Brain pericyte (primary cell): ENCODE measurements around the gene B4GALT5.

Experiments
- DNase-seq: peaks from one replicate; pipeline ENCODE4 v3.0.0-alpha.2; 2012; ENCODE audit warnings: low read depth, low spot score

B4GALT5 gene

DNA sequence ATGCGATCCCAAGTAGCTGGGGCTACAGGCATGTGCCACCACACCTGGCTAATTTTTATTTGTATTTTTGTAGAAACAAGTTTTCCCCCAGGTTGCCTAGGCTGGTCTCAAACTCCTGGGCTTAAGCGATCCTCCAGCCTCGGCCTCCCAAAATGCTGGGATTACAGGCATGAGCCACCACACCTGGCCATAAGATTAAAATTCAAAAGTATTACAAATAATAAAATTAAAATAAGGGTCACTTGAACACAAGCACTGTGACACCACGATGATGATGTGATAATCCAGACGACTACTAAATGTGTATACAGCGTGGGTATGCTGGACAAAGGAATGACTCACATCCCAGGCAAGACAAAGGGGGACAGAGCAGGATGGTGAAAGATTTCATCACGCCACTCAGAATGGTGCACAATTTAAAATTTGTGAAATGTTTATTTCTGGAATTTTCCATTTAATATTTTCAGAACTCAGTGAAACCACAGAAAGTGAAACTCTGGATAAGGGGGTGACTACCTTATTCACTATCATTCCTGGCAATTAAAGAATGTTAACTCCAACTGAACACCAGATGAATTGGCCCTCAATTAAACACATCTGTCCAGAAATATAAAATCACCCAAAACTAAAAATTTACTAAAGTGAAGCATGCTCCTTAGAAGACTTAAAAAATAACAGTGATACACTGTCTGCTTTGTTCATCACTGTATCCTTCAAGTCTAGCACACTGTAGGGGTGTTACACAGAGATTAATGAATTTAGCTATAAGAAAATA is 13.1 kb downstream of the B4GALT5 start:
- DNase-seq, result no peak

DNA sequence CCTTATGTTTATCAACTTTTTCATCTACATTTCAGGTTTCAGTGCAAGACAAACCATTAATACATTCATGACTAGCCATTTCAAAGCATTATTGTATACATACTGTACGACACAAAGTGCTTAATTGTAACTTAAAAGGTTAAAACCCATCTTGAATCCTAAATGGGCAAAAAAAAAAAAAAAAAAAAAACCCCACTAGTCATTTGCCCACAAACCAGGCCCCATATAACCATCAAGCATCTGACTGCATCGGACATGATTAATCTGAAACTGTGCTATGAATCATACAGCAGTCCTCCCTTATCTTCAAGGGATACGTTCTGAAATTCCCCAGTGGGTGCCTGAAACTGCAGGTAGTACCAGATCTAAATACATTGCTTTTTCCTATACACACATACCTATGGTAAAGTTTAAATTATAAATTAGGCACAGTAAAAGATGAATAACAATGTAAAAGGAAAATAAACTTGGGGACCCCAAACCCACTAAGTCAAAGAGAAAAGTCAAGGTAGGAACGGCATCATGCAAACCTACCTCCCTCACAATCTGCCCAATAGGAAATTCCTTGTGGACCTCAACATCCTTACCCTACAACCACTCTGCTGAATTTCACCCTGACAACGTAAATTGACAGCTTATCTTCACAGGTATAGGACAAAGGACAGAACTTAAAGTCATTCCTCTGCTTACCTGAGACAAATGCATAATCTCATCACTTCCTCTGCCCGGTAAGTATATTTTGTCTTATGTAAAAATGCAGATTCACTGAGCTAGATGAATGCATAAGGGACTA is 14.3 kb downstream of the B4GALT5 start:
- no peak for DNase-seq

DNA sequence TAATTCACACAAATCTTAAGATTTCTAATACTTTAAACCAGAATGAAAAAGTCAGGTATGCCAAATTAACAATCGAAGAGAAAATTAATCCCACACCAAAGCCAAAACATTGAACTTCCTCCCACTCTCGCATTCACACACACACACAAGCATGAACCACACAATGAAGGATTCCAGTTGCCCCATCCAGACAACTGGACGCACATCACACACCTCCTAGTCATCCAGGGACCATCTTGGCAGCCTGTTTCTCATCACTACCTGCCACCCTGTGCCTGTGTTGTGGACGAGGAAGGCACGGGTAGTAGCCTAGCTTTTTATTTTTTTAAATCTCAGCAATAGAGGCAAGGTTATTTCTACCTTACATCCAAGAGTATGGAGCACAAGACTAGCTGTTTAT is 15.2 kb downstream of the B4GALT5 start:
- no peak for DNase-seq

DNA sequence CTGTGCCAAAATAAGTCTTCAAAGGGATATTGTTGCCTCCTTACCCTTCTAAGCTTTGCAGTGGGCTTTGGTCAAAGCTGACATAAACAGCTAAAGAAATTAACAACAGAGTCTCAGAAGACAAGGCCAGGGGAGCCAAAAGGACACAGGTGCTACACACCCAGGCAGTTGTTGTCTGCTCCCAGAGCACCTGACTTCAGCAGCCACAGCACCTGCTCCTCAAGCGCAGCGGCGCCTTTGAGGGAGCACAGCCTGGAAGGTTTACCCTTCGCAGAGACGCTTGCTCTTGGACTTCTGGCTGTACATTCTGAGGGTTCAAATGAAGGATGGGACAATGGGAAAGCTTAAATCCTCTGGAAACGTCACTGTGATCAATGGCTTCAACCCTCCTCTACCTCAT is 16.6 kb downstream of the B4GALT5 start:
- DNase-seq, result no peak

DNA sequence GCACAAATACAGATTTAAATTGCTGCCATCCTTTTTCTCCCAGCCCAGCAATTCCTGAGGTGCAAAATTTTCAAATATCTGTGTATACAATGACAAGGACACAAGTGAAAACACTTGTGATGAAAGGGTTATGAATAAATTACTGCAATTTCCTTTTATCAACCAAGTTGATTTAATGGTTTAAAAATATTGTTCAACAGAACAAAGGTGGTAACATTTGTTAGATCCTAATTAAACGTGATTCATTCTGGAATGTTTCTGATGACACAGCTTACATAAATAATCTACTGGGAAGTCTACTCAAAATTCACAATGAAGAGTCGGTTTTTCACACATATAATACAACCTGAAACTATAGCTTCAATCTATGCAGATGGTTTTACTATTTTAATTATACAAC is 17.1 kb downstream of the B4GALT5 start:
- DNase-seq, result no peak

DNA sequence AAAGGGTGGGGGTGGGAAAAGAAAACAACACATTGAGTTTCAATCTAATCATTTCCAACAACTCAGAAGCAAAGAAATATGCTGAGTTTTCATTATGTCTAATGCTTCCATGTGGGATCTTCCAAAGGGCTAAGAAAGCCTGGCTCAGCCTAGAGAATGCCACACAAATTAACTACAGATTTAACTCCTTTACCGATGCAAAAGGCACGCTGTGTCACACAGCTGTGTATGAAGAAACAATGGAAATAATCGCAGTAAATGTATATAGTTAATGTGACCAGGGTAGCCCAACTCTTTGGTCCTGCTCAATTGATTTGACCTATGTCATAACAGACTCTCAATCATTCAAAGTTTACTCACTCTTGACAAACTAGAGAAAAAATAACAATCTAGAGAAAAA is 17.8 kb downstream of the B4GALT5 start:
- no peak for DNase-seq

DNA sequence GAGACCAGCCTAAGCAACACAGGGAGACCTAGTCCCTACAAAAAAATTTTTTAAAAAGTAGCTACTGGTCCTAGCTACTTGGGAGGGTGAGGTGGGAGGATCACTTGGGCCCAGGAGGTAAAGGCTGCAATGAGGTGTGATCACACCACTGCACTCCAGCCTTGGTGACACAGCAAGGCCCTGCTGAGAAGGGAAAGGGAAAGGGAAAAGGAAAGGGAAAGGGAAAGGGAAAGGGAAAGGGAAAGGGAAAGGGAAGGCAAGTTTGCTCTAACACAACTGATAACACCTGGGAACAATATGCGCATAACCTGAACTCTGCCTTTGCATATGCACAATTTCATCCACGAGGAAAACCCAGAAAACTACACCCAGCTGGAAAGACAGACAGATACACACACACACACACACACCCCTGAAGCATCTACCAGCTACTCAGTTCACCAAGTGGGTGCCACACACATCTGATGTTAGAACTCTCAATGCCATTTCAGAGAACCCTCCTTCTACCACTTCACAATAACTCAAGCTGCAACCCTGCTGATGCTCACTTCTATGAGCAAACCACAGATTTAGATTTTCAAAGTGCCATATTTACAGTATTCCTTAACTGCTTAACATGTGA is 19.1 kb downstream of the B4GALT5 start:
- no peak for DNase-seq

DNA sequence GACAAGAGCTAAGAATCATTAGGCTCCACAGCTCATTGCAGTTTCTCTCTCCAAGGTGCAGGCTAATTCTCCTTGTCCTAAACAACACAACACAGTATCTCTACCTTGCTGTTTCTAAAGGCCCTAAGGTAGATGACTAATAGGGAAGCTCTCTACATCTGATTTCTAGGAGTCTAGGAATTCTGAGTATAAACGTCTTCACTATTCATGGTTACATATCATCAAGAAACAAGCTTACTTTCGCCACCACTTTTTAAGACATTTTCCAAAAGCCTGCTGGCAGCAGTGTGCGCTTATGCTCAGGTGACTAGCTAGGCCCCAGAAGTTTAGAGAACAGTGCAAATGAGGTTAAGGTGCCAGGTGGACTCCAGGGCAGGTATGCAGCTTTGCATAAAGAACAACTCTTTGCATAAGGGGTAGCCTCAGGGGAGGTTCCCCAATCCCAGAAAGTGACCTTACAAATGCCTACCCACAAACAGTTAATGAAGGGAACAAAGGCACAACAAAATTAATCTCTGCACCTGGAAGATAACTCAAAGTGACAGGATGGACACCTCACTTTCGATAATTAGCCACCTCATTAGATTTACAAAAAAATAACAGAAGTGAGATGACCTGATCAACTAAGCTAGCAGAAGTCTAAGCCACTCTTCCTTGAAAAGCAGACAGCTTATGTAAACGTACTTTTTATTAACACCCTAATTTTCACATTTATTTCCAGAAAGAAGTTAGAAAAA is 20.1 kb downstream of the B4GALT5 start:
- no peak for DNase-seq

DNA sequence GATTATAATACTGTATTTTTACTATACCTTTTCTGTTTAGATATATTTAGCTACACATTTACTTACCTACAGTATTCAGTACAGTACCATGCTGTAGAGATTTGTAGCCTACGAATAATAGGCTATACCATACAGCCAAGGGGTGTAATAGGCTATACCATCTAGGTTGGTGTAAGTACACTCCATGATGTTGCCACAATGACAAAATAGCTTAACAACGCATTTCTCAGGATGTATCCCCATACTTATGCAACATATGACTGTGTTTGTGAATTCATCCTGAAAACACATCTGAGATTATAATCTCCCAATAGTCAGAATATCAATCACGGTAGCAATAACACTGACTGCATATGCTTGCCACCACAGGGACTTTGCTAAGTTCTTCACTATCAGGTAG is 20.7 kb downstream of the B4GALT5 start:
- DNase-seq, result no peak

DNA sequence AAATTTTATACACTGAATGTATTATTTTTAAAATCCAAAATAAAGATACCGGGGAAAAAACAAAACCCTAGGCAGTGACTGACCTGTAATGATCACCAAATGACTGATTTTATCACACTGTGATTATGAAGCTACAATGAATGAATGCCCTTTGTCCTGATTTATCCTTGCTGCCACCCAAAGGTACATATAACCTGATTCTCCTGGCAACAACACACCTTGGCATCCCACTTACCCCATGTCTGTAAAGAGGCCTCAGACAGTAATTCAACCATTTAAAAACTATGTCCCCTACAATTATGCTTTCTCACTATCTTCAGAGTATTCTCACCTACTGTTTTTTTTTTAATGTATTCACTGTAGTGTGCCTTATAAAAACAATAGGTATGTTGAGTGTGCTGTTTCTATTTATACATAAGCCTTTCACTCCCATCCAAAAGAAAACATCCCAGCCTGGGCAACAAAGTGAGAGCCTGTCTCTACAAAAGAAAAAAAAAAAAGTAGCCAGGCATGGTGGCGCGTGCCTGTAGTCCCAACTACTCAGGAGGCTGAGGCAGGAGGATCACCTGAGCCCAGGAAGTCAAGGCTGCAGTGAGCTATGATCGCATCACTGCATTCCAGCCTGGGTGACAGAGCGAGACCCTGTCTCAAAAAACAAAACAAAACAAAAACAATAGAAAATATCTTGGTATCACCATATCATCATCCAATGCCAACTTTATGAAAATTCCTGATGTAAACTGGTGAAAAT is 21.7 kb downstream of the B4GALT5 start:
- no peak for DNase-seq

DNA sequence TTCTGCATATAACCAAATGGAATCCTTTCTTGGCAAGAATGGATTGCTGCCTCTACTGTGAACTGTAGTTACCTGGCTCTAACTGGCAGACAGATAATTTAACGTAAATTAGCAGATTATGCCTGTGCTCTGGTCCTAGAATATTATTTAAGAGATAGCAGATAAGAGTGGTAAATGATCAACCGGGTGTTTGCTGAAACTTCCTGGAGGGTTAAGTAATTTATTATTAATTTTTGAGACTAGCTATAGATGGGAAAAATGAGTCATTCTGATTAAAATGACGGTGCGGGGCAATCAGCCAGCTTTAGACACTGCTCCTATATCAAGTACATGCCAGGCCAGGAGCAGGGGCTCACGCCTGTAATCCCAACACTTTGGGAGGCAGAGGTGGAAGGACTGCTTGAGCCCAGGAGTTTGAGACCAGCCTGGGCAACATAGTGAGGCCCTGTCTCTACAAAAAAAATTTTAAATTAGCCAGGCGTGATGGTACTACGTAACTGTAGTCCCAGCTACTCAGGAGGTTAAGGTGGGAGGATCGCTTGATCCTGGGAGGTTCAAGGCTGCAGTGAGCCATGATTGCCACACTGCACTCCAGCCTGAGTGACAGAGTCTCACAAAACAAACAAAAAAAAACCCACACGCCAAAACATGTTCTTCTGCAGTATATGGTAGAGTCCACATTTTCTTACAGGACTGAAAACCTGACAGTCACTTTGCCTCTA is 22.6 kb downstream of the B4GALT5 start:
- no peak for DNase-seq

DNA sequence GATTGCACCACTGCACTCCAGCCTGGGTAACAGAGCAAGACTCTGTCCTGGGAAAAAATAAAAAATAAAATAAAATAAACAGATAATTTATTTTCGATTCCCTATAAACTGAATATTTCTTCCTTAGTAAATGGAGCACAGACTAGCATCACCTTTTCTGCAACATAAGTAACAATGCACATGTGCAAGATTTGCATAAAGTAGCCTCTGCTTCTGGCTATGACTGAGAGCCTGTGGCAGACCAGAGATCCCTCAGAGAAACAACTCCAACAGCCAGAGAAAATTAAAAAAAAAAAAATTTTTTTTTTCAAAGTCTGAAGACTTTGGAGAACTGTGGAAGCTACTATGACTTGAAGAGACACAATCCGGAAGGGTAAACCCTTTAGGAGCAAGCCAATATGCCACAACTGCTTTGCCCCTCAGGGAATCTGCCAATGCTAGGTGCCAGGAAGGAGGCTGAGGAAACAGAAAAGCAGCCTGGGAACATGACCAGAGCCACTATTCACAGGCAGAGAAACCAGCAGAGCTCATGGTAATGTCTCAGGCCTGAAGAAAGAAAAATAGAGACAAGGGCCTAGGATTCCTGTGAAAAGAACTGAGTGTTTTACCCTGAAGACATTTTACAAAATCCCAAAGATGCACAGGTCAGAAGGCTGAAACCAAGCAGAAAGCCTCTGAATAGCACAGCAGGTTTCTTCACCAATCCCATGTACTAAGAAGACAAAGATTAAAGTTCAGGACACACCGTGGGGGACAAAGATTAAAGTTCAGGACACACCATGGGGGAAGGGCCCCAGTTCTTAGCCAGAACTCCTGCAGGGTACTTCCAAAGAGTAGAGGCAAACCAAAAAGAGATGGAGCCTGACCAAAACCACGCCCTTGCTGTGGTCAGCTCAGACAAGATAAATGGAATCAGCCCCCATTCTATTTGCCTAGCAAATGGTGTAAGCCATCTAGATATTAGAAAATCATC is 25.8 kb downstream of the B4GALT5 start:
- DNase-seq, result no peak

DNA sequence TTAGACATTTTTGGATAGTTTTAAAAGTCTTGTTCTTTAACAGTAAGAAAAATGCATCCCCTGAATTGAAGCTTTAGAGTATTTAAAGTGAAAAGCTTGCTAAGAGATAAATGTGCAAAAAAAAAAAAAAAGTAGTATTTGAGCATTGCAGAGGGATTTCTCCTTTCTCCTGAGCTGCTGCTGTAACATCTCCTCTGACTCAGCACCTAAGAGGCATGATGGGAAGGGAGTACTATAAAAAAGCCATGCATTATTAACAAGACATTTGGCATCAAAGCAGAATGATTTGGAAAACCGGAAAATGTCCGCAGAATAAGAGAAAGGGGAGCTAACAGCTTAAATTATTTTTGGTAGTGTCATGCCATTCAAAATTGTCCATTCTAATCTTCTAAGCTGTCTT is 27.9 kb downstream of the B4GALT5 start:
- no peak for DNase-seq

DNA sequence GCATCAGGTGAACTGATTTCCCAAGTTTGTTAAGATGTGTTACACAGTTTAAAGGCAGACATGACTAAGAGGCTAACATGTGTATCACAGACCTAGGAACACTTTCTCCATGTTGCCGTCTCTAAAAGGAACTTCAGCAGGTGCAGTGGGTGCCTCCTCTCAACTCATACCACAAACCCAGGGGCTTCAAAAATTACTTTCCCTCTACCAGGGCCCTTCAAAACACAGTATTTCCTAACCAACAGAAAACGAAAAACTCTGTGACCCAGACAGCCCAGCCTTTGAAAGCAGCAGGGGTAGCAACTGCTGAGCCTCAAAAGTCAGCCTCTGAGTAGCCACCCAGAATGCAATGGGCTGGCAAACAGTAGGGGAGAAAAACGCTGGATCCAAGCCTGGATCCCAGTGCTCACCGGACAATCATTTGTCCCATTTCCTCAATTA is 28.5 kb downstream of the B4GALT5 start:
- no peak for DNase-seq

DNA sequence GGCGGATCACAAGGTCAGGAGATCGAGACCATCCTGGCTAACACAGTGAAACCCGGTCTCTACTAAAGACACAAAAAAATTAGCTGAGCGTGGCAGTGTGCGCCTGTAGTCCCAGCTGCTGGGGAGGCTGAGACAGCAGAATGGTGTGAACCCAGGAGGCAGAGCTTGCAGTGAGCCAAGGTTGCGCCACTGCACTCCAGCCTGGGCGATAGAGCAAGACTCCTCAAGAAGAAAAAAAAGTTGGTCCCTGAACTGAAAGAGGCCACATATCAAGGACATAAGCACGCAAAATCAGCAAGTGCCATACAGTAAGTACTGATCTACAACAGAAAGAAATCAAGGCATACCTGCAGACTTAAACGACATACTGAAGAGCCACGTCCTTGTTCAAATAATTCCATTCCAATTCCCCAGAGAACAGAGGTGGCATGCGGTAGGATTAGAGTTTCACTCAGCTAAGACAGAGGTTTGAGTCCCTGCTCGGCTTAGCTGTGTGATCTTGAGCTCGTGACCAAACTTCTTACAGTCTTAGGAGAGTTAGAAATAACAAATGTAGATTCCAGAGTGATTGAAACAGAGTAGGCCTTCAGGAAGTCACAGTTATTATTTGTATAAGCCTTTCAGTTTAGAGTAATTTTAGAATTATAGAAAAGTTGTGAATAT is 29.2 kb downstream of the B4GALT5 start:
- no peak for DNase-seq

DNA sequence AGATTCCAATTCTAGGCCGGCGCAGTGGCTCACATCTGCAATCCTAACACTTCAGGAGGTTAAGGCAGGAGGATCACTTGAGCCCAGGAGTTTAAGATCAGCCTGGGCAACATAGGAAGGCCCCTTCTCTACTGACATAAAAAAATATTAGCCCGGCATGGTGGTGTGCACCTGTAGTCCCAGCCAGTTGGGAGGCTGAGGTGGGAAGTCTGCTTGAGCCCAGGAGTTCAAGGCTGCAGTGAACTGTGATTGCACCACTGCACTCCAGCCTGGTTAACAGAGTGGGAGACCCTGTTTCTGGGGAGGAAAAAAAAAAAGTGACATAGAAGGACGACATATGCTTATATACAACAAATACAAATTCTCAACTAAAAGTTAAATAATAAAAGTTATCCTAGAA is 30.9 kb downstream of the B4GALT5 start:
- DNase-seq, result no peak

DNA sequence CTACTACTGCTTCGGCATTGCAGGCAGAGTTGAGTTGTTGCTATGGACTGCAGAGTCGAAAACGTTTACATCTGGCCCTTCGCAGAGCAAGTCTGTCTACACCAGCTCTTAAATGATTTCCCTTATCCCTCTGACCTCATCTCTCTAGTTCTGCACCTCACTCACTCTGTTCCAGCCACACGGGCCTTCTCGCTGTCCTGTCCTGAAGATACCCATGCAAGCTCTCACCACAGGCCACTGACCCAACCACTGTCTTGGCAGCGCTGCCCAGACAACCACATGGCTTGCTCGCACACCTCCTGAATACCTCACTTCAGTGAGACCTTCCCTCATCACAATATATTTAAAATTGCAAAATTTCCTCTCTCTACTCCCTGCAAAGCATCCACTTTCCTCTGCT is 31.4 kb downstream of the B4GALT5 start:
- no peak for DNase-seq

DNA sequence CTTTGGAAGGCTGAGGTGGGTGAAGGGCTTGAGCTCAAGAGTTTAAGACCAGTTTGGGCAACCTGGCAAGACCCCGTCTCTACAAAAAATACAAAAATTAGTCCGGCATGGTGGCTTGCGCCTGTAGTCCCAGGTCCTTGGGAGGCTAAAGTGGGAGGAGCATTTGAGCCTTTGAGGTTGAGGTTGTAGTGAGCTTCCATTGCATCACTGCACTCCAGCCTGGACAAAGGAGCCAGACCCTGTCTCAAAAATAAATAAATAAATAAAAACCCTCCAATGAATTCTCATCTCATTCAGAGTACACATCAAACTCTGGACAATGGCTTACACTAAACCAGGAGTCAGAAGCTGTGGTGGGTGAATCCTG is 31.8 kb downstream of the B4GALT5 start:
- DNase-seq, result no peak

DNA sequence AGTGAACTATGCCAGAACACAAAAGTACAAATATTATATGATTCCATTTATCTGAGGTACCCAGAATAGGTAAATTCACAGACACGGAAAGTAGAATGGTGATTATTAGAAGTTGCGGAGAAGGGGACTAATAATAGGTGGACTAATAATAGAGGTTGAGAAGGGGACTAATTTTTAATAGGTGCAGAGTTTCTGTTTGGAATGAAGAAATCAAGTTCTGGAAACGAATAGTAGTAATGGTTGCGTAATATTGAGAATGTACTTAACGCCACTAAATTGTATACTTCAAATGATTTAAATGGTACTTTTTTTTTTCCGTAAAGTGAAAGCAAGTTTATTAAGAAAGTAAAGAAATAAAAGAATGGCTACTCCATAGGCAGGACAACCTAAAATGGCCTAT is 33.2 kb downstream of the B4GALT5 start:
- DNase-seq, result no peak
